HepG2 (cell line): ENCODE results near the gene C2orf42. TPM values are rescaled to one million over a fixed set of nuclear protein-coding genes. Genes with fewer than 3 reads are reported as not detected.
"Not testable (repeated sequence)": the region's sequence is repeated elsewhere in the genome, so short reads cannot be mapped to it uniquely, and the experiment has no call there.

Experiments
- ATAC-seq: fragments of 200-7000 bp; cut with Tn5 transposase; 3 replicates; pipeline ENCODE4 v1.9.1; 2020; ENCODE audit warnings: mild to moderate bottlenecking, moderate library complexity
- BruUV-seq: library from RNA; stranded (reverse); fragments of 400-500 nt; replicated peaks from 2 replicates; lab custom pipeline; 2021; lab: Mats Ljungman, UMichigan
- CTCF ChIA-PET: fragments of 300-600 bp; formaldehyde crosslinking; extraction: SDS; loops from one replicate; lab custom pipeline; 2021; ENCODE audit warnings: low total read pairs, inconsistent platforms, low intra/inter-chr PET ratio; lab: Yijun Ruan, JAX
- POLR2A ChIA-PET: fragments of 350-600 bp; sonication (Branson Sonifier 250); formaldehyde crosslinking; loops from one replicate; lab custom pipeline; 2020; ENCODE audit warnings: antibody characterized with exemption, inconsistent platforms; lab: Yijun Ruan, JAX
- DNase-seq: peaks from one replicate; pipeline ENCODE4 v3.0.0-alpha.2; 2015; ENCODE audit warnings: low spot score
- FAIRE-seq: peaks from 3 replicates; lab custom pipeline; 2011; peaks lifted over from hg19 to GRCh38; lab: Jason Lieb, UNC
- H2AFZ ChIP-seq: one replicate; pipeline ENCODE4 v1.6.1; 2011; ENCODE audit warnings: low read length, inconsistent platforms
- H3K27ac ChIP-seq: fragments of 300-600 bp; 3 replicates; pipeline ENCODE4 v1.8.0; 2011; ENCODE audit warnings: mixed run types, mild to moderate bottlenecking, mixed read lengths, low read length, inconsistent platforms; ENCODE audit not compliant: insufficient read depth; ENCODE audit errors: extremely low read length
- H3K27me3 ChIP-seq, 2 experiments: fragments of 200-600 bp in 1 of 2; 2 replicates in 1 of 2; 3 replicates in 1 of 2; pipeline versions ENCODE4 v1.6.0 to v1.8.0; 2011; ENCODE audit warnings: low read length in 2 of 2, mild to moderate bottlenecking in 2 of 2, moderate library complexity in 2 of 2, inconsistent platforms in 1 of 2; ENCODE audit not compliant: insufficient read depth in 2 of 2, control insufficient read depth in 1 of 2
- H3K36me3 ChIP-seq, 2 experiments: fragments of 200-600 bp in 1 of 2; replicated peaks in 1 of 2; 2 replicates in 1 of 2; 3 replicates in 1 of 2; pipeline versions ENCODE4 v1.5.1 to v1.8.0; 2011; ENCODE audit warnings: low read length in 2 of 2, inconsistent platforms in 1 of 2; ENCODE audit not compliant: insufficient read depth in 2 of 2, control insufficient read depth in 1 of 2
- H3K4me1 ChIP-seq: 2 replicates; pipeline ENCODE4 v1.5.1; 2012; ENCODE audit warnings: low read length, inconsistent platforms; ENCODE audit not compliant: insufficient read depth
- H3K4me2 ChIP-seq: 2 replicates; pipeline ENCODE4 v1.6.0; 2011; ENCODE audit warnings: low read depth, low read length, inconsistent platforms
- H3K4me3 ChIP-seq, 3 experiments: fragments of 200-600 bp in 1 of 3; sonication (generic), shearing (Covaris generic) in 1 of 3; replicated peaks in 1 of 3; 2 replicates each; pipeline ENCODE4 v1.5.1; 2011 to 2016; ENCODE audit warnings: low read length in 3 of 3, inconsistent platforms in 2 of 3, low read depth in 2 of 3, mild to moderate bottlenecking in 2 of 3, control low read depth in 1 of 3, mixed read lengths in 1 of 3; ENCODE audit not compliant: insufficient read depth in 1 of 3
- H3K79me2 ChIP-seq: one replicate; pipeline ENCODE4 v1.6.1; 2011; ENCODE audit warnings: low read length, inconsistent platforms; ENCODE audit not compliant: insufficient read depth
- H3K9ac ChIP-seq: 2 replicates; pipeline ENCODE4 v1.6.0; 2011; ENCODE audit warnings: mild to moderate bottlenecking, low read depth, low read length, inconsistent platforms; ENCODE audit not compliant: insufficient read depth
- H3K9me3 ChIP-seq: 2 replicates; pipeline ENCODE4 v1.5.1; 2012; ENCODE audit warnings: mild to moderate bottlenecking, low read length
- H4K20me1 ChIP-seq: 2 replicates; pipeline ENCODE4 v1.6.0; 2011; ENCODE audit warnings: inconsistent platforms, mild to moderate bottlenecking, low read length, moderate library complexity; ENCODE audit not compliant: insufficient read depth
- ARID2 ChIP-seq: sonication (generic); formaldehyde crosslinking; IDR thresholded peaks from 2 replicates; pipeline ENCODE4 v1.8.1; 2022; ENCODE audit warnings: mild to moderate bottlenecking, missing genetic modification reagents, borderline replicate concordance
- GABPB1 ChIP-seq: IDR thresholded peaks from 2 replicates; pipeline ENCODE4 v1.6.1; 2016; ENCODE audit warnings: mild to moderate bottlenecking, missing genetic modification reagents, moderate library complexity, missing compliant biosample characterization
- ZSCAN12 ChIP-seq: sonication (generic); formaldehyde crosslinking; IDR thresholded peaks from 2 replicates; pipeline ENCODE4 v1.9.0; 2021; ENCODE audit warnings: mild to moderate bottlenecking, missing genetic modification reagents
- WGBS: methylation state at CpG from one replicate; pipeline ENCODE4 v1.1.6; 2017; ENCODE audit warnings: low lambda C conversion rate; 5-methylcytosine and 5-hydroxymethylcytosine counted together
- in situ Hi-C: cut with HindIII; loops from 2 replicates; pipeline ENCODE4 v1.10.0; 2017; ENCODE audit warnings: low pct_unique_long_range_greater_than_20kb; ENCODE audit not compliant: extremely low pct_ligation_motif_present
- intact Hi-C: fragments of 100-400 bp; cut with micrococcal nuclease; formaldehyde crosslinking; loops from one replicate; pipeline ENCODE4 v1.10.0; 2022; ENCODE audit not compliant: unreplicated experiment
- polyA plus RNA-seq, 8 experiments: library from polyadenylated mRNA; depleted of rRNA in 3 of 8; stranded (reverse) in 7 of 8; unstranded in 1 of 8; fragments of >200 nt; fragmentation: Illumina TruSeq in 4 of 8; extraction: Trizol in 4 of 8; gene quantifications; 2 replicates each; pipeline versions ENCODE4 v1.2.1 to v1.2.3, GENCODE V29; 2011 to 2016; ENCODE audit warnings: low read depth in 4 of 8, missing spikeins in 1 of 8, mixed read lengths in 1 of 8; ENCODE audit not compliant: insufficient read depth in 1 of 8
- total RNA-seq, 5 experiments: library from RNA; depleted of rRNA; stranded (reverse); fragments of >200 nt; fragmentation: Illumina TruSeq; extraction: Trizol; gene quantifications; 2 replicates each; pipeline ENCODE4 v1.2.3, GENCODE V29; 2016; ENCODE audit warnings: low read depth in 1 of 5
- TF ChIP-seq, protein P1 (sequence below): sonication (generic); formaldehyde crosslinking; IDR thresholded peaks from 2 replicates; pipeline ENCODE4 v1.5.0; 2020; ENCODE audit warnings: mild to moderate bottlenecking, missing genetic modification reagents, borderline replicate concordance

The C2orf42 gene
- total and polyA plus RNA-seq, 2 of the 13 experiments (the other 11 are each of a cell fraction or from before 2014, with no cell fraction given), result 9.3 to 9.9 TPM

DNA sequence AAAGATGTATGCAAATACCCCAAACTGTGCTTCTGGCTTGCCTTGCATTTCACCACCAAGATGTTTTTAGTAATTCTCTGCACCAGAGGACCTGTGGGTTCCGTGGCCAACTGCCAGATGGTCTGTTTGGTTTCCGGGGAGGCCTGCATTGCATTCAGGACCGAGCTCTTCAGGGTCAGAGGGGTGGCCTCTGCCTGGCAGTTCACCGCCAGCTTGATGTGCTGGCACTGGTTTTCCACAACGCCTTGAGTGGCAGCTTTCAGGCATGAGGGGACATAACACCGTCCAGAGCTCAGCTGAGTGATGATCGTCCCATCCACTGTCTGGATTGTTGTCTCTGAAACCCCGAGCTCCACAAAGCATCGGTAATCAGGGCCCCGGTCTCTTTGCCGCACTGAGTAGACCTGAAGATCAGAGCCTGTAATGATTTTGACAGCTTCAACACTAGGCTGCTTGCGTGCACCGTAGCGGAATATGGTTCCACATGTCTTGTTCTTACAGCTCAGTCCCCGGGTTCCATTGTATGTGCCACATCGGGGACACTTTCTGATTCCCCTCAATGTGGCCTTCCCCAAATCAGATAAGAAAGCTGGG lies 9.4 kb downstream of the C2orf42 start (continued):
- TF ChIP-seq GABPB1 (CRISPR knock-in tag) (no peak), ARID2 (CRISPR knock-in tag) (no peak)

DNA sequence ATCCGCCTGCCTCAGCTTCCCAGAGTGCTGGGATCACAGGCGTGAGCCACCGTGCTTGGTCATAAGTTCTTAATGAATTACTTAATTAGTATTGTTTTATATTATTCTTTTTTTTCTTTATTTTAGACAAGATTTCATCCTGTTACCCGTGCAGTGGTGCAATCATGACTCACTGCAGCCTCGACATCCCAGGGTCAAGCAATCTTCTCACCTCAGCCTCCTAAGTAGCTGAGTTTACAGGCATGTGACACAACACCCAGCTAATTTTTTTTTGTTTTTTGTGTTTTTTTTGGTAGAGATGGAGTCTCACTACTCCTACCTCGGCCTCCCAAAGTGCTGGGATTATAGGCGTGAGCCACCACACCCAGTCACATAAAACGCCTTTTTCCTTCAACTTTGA lies 17.3 kb downstream of the C2orf42 start:
- no peak for DNase-seq
- Histone ChIP-seq H3K36me3 (peaks cover 7 to 36% of the 10 kb centered on the region in 2 experiments; a peak in 4 of 5 replicates), H3K4me3 (no peak overlapping the region), H3K9ac (no peak overlapping the region), H3K9me3 (no peaks in the 10 kb centered on the region), H2AFZ (no peak overlapping the region), H3K4me1 (peaks cover 8% of the 10 kb centered on the region), H3K4me2 (no peak overlapping the region), H3K27ac (no peak overlapping the region), H3K27me3 (no peaks in the 10 kb centered on the region), H3K79me2 (no peaks in the 10 kb centered on the region), H4K20me1 (no peaks in the 10 kb centered on the region)
- ChIA-PET CTCF (no interaction called here), POLR2A (interaction anchor here (1.3 kb wide), 1 partner anchor 18 kb away, joined by 3 read pairs; the partner anchor contains the start of gene C2orf42)
- 94% methylated on average over 8 of the region's 8 CpGs for WGBS
- no peak for FAIRE-seq
- in situ Hi-C loops, result no loop called here
- BruUV-seq, result no TSS peak
- intact Hi-C loops, result no loop called here
- TF ChIP-seq, protein P1, sequence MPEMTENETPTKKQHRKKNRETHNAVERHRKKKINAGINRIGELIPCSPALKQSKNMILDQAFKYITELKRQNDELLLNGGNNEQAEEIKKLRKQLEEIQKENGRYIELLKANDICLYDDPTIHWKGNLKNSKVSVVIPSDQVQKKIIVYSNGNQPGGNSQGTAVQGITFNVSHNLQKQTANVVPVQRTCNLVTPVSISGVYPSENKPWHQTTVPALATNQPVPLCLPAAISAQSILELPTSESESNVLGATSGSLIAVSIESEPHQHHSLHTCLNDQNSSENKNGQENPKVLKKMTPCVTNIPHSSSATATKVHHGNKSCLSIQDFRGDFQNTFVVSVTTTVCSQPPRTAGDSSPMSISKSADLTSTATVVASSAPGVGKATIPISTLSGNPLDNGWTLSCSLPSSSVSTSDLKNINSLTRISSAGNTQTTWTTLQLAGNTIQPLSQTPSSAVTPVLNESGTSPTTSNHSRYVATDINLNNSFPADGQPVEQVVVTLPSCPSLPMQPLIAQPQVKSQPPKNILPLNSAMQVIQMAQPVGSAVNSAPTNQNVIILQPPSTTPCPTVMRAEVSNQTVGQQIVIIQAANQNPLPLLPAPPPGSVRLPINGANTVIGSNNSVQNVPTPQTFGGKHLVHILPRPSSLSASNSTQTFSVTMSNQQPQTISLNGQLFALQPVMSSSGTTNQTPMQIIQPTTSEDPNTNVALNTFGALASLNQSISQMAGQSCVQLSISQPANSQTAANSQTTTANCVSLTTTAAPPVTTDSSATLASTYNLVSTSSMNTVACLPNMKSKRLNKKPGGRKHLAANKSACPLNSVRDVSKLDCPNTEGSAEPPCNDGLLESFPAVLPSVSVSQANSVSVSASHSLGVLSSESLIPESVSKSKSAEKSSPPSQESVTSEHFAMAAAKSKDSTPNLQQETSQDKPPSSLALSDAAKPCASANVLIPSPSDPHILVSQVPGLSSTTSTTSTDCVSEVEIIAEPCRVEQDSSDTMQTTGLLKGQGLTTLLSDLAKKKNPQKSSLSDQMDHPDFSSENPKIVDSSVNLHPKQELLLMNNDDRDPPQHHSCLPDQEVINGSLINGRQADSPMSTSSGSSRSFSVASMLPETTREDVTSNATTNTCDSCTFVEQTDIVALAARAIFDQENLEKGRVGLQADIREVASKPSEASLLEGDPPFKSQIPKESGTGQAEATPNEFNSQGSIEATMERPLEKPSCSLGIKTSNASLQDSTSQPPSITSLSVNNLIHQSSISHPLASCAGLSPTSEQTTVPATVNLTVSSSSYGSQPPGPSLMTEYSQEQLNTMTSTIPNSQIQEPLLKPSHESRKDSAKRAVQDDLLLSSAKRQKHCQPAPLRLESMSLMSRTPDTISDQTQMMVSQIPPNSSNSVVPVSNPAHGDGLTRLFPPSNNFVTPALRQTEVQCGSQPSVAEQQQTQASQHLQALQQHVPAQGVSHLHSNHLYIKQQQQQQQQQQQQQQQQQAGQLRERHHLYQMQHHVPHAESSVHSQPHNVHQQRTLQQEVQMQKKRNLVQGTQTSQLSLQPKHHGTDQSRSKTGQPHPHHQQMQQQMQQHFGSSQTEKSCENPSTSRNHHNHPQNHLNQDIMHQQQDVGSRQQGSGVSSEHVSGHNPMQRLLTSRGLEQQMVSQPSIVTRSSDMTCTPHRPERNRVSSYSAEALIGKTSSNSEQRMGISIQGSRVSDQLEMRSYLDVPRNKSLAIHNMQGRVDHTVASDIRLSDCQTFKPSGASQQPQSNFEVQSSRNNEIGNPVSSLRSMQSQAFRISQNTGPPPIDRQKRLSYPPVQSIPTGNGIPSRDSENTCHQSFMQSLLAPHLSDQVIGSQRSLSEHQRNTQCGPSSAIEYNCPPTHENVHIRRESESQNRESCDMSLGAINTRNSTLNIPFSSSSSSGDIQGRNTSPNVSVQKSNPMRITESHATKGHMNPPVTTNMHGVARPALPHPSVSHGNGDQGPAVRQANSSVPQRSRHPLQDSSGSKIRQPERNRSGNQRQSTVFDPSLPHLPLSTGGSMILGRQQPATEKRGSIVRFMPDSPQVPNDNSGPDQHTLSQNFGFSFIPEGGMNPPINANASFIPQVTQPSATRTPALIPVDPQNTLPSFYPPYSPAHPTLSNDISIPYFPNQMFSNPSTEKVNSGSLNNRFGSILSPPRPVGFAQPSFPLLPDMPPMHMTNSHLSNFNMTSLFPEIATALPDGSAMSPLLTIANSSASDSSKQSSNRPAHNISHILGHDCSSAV (CRISPR knock-in tag), result no peak
- TF ChIP-seq ZSCAN12 (CRISPR knock-in tag), result no peak
- ATAC-seq, result no peak

DNA sequence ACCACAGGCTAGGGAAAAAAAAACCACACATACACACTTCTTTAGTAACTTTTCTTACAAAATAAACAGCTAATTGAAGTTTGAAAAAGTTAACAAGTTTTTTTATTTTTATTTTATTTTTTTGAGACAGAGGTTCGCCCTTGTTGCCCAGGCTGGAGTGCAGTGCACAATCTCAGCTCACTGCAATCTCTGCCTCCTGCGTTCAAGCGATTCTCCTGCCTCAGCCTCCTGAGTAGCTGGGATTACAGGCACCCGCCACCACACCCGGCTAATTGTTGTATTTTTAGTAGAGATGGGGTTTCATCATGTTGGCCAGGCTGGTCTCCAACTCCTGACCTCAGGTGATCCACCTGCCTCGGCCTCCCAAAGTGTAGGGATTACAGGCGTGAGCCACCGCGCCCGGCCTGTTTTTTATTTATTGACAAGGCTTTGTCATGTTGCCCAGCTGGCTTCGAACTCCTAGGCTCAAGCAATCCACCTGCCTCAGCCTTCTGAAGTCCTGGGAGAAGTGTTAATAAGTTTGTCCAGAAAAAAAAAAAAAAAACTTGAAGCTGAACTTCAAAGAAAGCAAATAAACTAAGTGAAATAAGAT lies 21.1 kb downstream of the C2orf42 start:
- H3K27me3 ChIP-seq, in situ Hi-C loops, BruUV-seq, CTCF ChIA-PET, FAIRE-seq, H3K9ac ChIP-seq, ATAC-seq, intact Hi-C loops, H3K4me2 ChIP-seq, H2AFZ ChIP-seq, H4K20me1 ChIP-seq, H3K9me3 ChIP-seq, H3K79me2 ChIP-seq, H3K4me3 ChIP-seq, H3K27ac ChIP-seq, DNase-seq: not testable (repeated sequence)
- POLR2A ChIA-PET, result interaction anchor here (1.2 to 1.3 kb wide), 2 partner anchors 18 to 21 kb away, joined by 3 to 4 read pairs; no protein-coding TSS in a partner anchor
- Histone ChIP-seq H3K36me3 (peaks cover 3 to 27% of the 10 kb centered on the region in 2 experiments; a peak in 4 of 5 replicates), H3K4me1 (peaks cover 10% of the 10 kb centered on the region)
- 97% methylated on average over 11 of the region's 11 CpGs for WGBS
